Putamen (tissue), 1 donor: ENCODE results near the gene TLCD3B.

ENCODE experiments used
- DNase-seq: peaks from one replicate; pipeline ENCODE4 v3.0.0-alpha.2; 2016; ENCODE audit warnings: low spot score

Gene TLCD3B

DNA sequence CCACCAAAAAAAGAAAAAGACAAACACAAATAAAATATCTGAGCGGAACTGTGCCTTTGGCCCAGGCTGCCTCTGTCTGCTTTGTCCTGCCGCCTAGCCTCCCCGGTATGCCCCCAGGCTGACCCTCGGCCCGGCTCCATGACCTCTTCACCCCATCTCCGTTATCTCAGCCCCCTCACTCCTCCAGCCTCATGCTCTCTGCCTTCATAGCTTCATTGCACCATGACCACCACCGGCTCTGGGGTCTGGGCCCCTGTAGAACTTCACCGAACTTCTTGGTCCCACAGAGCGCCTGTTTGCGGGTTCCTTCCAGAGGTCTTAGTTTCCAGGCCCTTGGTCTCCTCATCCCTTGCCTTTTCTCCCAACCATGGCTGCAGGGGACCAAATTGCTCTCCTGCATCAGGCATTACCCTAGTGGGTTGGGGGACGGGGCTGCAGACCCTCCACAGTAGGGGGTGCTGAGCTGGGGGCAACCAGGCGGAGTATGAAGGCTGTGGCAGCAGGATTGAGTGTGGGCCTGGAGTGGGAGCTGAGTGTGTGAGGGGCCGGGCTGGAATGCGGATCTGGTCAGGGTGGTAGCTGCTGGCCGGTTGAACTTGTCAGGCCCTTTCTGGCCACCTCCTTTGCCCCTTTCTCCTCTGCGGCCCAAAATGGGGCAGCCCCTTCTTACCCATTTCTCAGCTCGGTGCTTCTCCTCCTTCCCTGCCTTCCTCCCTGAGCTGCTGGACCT, 42.6 kb downstream of the TLCD3B start:
- no peak for DNase-seq

DNA sequence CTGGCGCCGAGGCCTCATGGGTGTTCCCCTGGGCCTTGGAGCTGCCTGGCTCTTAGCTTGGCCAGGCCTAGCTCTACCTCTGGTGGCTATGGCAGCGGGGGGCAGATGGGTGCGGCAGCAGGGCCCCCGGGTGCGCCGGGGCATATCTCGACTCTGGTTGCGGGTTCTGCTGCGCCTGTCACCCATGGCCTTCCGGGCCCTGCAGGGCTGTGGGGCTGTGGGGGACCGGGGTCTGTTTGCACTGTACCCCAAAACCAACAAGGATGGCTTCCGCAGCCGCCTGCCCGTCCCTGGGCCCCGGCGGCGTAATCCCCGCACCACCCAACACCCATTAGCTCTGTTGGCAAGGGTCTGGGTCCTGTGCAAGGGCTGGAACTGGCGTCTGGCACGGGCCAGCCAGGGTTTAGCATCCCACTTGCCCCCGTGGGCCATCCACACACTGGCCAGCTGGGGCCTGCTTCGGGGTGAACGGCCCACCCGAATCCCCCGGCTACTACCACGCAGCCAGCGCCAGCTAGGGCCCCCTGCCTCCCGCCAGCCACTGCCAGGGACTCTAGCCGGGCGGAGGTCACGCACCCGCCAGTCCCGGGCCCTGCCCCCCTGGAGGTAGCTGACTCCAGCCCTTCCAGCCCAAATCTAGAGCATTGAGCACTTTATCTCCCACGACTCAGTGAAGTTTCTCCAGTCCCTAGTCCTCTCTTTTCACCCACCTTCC, 43.5 kb downstream of the TLCD3B start:
- no peak for DNase-seq

DNA sequence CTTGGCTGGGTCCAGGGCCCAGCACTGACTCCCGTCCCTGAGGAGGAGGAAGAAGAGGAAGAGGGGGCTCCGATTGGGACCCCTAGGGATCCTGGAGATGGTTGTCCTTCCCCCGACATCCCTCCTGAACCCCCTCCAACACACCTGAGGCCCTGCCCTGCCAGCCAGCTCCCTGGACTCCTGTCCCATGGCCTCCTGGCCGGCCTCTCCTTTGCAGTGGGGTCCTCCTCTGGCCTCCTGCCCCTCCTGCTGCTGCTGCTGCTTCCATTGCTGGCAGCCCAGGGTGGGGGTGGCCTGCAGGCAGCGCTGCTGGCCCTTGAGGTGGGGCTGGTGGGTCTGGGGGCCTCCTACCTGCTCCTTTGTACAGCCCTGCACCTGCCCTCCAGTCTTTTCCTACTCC, 44.1 kb downstream of the TLCD3B start:
- DNase-seq = no peak

DNA sequence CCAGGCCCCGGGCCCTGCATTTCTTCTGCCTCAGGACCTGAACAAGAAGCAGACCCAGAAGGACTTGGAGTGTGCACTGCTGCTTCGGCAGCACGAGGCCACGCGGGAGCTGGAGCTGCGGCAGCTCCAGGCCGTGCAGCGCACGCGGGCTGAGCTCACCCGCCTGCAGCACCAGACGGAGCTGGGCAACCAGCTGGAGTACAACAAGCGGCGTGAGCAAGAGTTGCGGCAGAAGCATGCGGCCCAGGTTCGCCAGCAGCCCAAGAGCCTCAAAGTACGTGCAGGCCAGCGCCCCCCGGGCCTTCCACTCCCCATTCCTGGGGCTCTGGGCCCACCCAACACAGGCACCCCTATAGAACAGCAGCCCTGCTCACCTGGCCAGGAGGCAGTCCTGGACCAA, 44.8 kb downstream of the TLCD3B start:
- no peak for DNase-seq

DNA sequence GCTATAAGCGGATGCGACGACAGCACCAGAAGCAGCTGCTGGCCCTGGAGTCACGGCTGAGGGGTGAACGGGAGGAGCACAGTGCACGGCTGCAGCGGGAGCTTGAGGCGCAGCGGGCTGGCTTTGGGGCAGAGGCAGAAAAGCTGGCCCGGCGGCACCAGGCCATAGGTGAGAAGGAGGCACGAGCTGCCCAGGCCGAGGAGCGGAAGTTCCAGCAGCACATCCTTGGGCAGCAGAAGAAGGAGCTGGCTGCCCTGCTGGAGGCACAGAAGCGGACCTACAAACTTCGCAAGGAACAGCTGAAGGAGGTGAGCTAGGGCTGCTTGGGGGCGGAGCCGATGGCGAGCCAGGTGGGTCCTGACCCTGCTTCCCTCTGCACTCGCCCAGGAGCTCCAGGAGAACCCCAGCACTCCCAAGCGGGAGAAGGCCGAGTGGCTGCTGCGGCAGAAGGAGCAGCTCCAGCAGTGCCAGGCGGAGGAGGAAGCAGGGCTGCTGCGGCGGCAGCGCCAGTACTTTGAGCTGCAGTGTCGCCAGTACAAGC, 45.7 kb downstream of the TLCD3B start:
- no peak for DNase-seq

DNA sequence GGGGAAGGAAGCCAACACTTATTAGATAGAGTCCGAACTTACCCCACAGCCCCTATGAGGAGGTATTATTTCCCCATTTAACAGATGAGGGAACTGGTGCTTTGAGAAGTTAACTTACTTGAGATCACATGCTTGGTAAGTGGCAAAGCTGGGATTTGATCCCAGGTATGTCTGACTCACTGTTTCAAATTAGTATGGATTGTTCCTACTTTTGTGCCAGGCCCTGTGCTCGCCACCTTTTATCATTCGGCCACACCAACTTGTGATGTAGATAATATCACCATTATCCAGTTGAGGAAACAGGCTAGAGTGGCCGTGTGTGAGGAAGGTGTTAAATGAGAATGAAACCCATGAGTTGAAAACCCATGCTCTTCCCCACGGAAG, 46.3 kb downstream of the TLCD3B start:
- no peak for DNase-seq

DNA sequence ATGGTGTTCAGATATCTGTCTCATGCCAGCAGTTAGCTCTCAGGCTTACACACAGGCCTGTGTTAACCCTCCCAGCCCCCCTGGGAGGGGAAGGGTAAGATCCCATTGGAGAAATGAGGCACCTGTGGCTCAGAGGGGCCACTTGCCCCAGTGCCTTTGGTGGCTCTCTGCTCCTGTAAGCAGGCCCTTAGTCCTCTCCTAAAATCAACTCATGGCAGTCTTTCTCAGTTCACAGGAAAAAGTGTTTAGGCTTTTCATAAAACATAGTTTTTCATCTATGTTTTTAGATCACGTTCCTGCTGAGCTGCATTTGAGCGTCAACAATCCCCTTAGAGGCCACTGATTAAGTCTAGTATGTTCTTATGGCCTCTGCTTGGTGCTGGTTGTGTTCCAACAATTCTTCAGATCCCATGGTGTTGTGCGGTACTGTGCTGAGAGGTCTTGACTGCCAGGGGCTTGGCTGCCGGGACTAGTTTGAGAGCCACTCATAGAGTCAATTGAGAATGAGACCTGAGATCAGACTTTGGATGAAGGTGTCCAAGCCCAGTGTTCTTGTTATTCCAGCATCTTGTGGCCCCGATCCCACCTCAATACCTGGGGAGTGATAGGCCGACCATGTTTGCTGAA, 46.8 kb downstream of the TLCD3B start:
- no peak for DNase-seq

DNA sequence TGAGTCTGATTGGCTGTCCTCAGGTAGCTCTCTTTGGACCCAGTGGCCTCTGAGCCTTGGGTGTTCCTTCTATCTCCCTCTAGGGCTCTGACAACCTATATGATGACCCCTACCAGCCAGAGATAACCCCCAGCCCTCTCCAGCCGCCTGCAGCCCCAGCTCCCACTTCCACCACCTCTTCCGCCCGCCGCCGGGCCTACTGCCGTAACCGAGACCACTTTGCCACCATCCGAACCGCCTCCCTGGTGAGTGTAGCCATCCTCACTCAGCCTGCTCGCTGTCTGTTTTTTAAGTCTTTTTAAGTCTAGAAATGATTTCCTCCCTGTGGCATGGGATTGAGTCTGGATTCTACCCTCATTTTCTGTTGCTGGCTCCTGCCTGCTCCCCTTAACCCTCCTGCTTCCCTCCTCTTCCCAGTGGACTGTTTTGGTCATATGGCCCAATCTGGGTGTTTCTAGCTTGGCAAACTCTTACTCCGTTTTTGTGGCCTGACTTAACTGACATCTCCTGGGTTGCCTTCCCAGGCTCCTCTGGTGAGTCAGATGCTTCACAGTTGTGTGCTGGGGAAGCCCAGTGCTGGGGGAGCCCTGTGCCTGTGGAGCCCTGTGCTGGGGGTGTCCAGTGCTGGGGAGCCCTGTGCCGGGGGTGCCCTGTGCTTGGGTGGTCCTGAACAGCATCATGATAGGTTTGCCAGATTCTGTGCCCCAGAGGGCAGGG, 47.5 kb downstream of the TLCD3B start:
- DNase-seq = no peak

DNA sequence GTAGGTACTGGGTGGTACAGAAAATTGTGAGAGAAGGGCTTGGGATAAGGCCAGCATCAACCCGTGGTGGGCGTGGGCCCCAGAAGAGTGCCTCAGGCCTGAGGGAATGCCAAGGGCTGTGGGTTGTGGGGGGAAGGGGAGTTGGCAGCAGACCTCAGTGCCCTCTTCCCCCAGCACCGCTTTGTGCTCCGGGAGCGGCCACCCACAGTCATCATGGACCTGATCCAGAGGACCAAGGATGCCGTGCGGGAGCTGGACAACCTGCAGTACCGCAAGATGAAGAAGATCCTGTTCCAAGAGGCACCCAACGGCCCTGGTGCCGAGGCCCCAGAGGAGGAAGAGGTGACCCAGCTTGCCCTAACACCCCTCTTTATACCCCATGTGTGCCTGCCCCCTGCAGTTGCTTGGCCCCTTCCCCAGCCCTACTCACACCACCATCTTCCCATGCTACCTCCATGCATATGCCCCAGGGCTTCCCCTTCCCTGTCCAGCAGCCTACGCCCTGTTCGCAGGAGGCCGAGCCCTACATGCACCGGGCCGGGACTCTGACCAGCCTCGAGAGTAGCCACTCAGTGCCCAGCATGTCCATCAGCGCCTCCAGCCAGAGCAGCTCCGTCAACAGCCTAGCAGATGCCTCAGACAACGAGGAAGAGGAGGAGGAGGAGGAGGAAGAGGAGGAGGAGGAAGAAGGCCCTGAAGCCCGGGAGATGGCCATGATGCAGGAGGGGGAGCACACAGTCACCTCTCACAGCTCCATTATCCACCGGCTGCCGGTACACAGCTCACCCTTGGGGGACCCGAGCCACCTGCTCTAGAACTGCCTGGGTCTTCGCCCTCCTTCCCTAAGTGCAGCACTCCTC, 48.3 kb downstream of the TLCD3B start:
- no peak for DNase-seq

DNA sequence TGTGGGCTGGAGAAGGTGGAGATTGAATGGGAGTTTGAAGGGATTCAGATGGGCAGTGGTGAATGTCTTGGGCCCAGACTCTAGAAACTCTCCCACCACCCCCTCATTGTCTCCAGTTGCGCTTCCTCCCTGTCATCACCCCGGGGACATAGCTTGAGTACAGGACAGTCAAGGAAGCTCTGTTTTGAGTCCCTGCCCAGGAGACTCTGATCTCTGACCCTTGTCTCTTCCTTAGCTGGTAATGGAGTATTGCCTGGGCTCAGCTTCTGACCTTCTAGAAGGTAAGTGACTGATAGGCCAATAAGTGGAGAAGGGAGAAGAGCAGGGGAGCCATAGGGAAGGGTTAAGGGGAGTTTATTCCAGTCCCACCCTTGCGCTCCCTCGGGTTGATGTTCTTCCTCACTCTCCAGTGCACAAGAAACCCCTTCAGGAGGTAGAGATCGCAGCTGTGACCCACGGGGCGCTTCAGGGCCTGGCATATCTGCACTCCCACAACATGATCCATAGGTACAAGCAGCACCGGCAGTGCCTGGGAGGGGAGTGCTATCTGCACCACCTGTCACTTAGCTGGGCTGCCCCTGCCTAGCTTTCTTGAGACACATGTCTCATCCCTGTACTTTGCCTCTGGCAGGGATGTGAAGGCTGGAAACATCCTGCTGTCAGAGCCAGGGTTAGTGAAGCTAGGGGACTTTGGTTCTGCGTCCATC, 52.4 kb downstream of the TLCD3B start:
- DNase-seq = no peak

DNA sequence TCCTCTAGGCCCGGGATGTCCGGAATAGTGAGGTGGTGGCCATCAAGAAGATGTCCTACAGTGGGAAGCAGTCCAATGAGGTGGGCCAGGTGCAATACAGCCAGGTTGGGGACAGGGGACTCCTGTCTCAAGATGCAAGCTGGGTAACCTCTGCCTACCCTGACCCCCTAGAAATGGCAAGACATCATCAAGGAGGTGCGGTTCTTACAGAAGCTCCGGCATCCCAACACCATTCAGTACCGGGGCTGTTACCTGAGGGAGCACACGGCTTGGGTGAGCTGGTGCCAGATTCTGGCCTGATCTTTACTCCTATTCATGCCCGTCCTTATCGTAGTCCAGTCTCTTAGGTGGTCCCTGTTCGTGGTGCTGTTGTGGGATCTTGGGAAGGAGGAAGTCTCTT, 53.0 kb downstream of the TLCD3B start:
- no peak for DNase-seq

DNA sequence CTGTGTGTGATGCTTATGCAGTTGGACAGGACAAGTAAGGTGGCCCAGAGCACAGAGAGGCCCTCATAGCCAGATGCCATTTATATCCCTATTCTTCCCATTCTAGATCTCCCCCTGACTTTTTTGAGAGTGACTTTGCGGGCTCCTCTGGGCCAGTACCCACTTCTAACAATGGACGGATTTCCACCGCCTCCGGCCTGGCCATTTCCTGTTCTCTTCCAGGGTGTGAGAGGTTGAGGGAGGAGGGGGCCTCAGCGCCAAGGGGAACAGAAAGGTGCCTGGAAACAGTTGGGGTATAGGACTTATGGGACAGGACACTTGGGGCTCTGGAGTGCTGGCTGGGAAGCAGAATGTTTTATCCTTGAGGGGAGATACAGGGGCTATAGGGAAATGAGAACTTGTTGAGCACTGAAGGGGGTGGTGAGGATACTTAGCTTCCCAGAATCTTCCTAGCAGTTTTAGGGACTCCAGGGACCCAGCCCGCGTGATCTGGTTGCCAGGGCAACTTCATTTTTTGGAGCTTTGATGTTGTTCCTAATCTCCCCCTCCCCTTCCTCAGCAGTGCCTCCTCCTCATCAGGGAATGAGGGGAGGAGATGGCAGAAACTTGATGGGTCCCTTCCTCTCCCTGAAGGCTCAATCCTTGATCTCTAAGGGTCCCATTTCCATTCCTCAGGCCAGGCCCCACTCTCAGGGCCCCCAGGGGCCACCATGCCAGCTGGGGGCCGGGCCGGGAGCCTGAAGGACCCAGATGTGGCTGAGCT, 53.8 kb downstream of the TLCD3B start:
- DNase-seq = no peak

DNA sequence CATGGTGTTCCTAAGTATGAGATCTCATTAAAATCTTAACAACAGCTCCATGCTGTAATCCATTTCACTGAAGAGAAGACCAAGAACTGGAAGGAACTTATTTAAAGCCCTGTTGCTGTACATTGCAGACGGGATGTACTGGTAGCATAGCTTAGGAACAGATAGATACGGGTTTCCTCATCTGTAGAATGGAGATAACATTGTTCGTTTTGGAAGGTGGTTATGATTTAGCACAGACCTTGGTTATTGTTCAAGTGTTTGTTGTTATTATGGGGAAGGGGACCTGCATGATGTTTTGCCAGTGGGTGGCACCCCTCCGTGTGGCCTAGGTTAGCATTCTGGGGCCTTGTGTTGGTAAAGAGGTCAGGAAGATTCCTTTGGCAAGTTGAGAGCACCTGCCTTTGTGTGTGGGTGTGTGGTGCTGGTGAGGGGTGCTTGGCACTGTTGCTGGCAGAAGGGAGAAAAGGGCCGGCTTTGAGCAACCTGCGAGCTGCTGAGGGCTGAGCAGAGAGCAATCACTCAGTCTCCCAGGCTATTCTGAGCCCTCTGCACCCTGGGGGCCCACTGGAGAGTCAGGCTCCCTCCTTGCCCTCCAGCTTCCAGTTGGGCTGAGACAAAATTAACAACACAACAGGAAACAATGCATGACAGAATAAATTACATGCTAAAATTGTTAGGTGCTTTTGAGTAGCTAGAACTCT, 55.1 kb downstream of the TLCD3B start:
- DNase-seq = no peak

DNA sequence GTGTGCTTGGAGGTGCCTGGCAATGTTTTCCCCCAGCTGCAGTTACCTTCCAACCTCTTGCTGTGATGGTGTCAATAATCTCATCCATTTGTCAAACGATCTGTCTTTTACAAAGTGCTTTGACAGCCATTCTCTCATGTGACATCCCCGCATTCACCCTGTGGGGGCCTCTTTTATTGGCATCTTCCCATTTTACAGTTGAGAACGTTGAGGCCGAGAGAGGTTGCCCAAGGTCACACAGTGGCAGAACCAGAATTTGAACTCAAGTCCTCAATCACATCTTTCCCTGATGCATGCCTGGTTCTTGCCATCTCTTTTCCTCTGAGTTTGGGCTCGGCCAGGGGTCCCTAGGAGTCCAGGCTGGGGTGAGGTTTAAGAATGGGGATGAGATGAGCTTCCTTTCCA, 55.9 kb downstream of the TLCD3B start:
- no peak for DNase-seq
